Measurements from ENCODE around the gene ARPIN.
"Not testable (repeated sequence)": the region's sequence is repeated elsewhere in the genome, so short reads cannot be mapped to it uniquely, and the experiment has no call there.

Gene ARPIN

GRCh38 chr15:89910891-89911626 lies 1.7 kb downstream of the ARPIN start:
- no peak for DNase-seq

- no peak for DNase-seq
Measured at GRCh38 chr15:89909611-89910010, 3.1 kb downstream of the ARPIN start.

GRCh38 chr15:89908226-89908625 lies 4.5 kb downstream of the ARPIN start:
- DNase-seq = no peak

GRCh38 chr15:89907289-89907688 lies 5.5 kb downstream of the ARPIN start:
- DNase-seq = peak in 13 of 56 donors; percentile 3 to 57 (median 20)

- DNase-seq = no peak
Measured at GRCh38 chr15:89905846-89906378, 6.8 kb downstream of the ARPIN start.

- DNase-seq = no peak
Measured at GRCh38 chr15:89904519-89904918, 8.2 kb downstream of the ARPIN start.

- no peak for DNase-seq
Measured at GRCh38 chr15:89903858-89904130, 9.0 kb downstream of the ARPIN start.

- no peak for DNase-seq
Measured at GRCh38 chr15:89903015-89903857, 9.5 kb downstream of the ARPIN start.

GRCh38 chr15:89900849-89901248 lies 11.9 kb downstream of the ARPIN start:
- no peak for DNase-seq

GRCh38 chr15:89899951-89900567 lies 12.7 kb downstream of the ARPIN start:
- DNase-seq = no peak

GRCh38 chr15:89899295-89899945 lies 13.3 kb downstream of the ARPIN start:
- DNase-seq = no peak

GRCh38 chr15:89898614-89899294 lies 14.0 kb downstream of the ARPIN start:
- peak in 19 of 56 donors; percentile 2 to 51 (median 13) for DNase-seq

GRCh38 chr15:89898146-89898545 lies 14.6 kb downstream of the ARPIN start:
- no peak for DNase-seq

- peak in 55 of 56 donors; percentile 57 to 93 (median 85) for DNase-seq
Measured at GRCh38 chr15:89893696-89894447, 18.9 kb downstream of the ARPIN start, which contains the start of gene AP3S2. Gene AP3S2 (minus strand): TSS chr15:89893994. CDS start chr15:89893949, 45 bp downstream.

- no peak for DNase-seq
Measured at GRCh38 chr15:89893027-89893426, 19.7 kb downstream of the ARPIN start.

GRCh38 chr15:89888214-89888804 lies 24.4 kb downstream of the ARPIN start:
- no peak for DNase-seq

GRCh38 chr15:89885611-89886010 lies 27.1 kb downstream of the ARPIN start:
- no peak for DNase-seq

GRCh38 chr15:89885179-89885578 lies 27.6 kb downstream of the ARPIN start:
- not testable (repeated sequence) for DNase-seq

GRCh38 chr15:89883518-89883917 lies 29.2 kb downstream of the ARPIN start:
- no peak for DNase-seq

GRCh38 chr15:89880727-89881126 lies 32.0 kb downstream of the ARPIN start:
- DNase-seq = no peak

Data from nucleus accumbens (tissue), 56 donors.